Esophagus muscularis mucosa (tissue), 3 donors: ENCODE results near the gene ZFX.

ENCODE experiments used
- CTCF ChIP-seq, 3 experiments: fragments of 200-600 bp in 2 of 3; fragments of 450-650 bp in 1 of 3; sonication (generic) in 2 of 3; IDR thresholded peaks; one replicate each; pipeline ENCODE4 v1.5.1; 2017 to 2019; ENCODE audit warnings: antibody characterized with exemption in 3 of 3, mild to moderate bottlenecking in 2 of 3, moderate library complexity in 1 of 3
- POLR2A ChIP-seq: fragments of 450-650 bp; IDR thresholded peaks from one replicate; pipeline ENCODE4 v1.6.1; 2017; ENCODE audit warnings: antibody characterized with exemption, moderate library complexity, mild to moderate bottlenecking, low read depth
- POLR2AphosphoS5 ChIP-seq, 2 donors: sonication (generic); formaldehyde crosslinking; IDR thresholded peaks; one replicate each; pipeline ENCODE4 v1.6.1; 2017; ENCODE audit warnings: antibody characterized with exemption in 2 of 2

GRCh38 chrX:24186986-24187385, 37.5 kb downstream of the ZFX start:
- TF ChIP-seq CTCF (IDR thresholded peaks at IDR 0.05) (no peak), POLR2AphosphoS5 (IDR thresholded peaks at IDR 0.05) (no peak), POLR2A (no peak)
